NAMALWA (cell line): Measurements from ENCODE around the gene FLNA.

Experiments used
- DNase-seq: peaks from one replicate; pipeline ENCODE4 v3.0.0-alpha.2; 2015; ENCODE audit warnings: low spot score

Gene FLNA

GRCh38 chrX:154378059-154378798, 3.8 kb upstream of the FLNA start:
- no peak for DNase-seq

GRCh38 chrX:154376774-154377173, 2.3 kb upstream of the FLNA start:
- no peak for DNase-seq

- no peak for DNase-seq
These were observed 696 bp upstream of the FLNA start for GRCh38 chrX:154375156-154375504.

- no peak for DNase-seq
These were observed 811 bp downstream of the FLNA start for GRCh38 chrX:154373340-154374306.

GRCh38 chrX:154372612-154373022, 1.8 kb downstream of the FLNA start:
- DNase-seq, result peak; percentile 20

- DNase-seq, result no peak
These were observed 2.6 kb downstream of the FLNA start for GRCh38 chrX:154371789-154372300.

- DNase-seq, result peak; percentile 92
These were observed 3.2 kb downstream of the FLNA start for GRCh38 chrX:154371017-154371788.

- no peak for DNase-seq
These were observed 4.0 kb downstream of the FLNA start for GRCh38 chrX:154370300-154371016.

- peak; percentile 39 for DNase-seq
These were observed 4.8 kb downstream of the FLNA start for GRCh38 chrX:154369449-154370299.

- peak; percentile 49 for DNase-seq
These were observed 5.6 kb downstream of the FLNA start for GRCh38 chrX:154368630-154369448.

GRCh38 chrX:154367474-154368308, 6.7 kb downstream of the FLNA start:
- DNase-seq, result no peak

- DNase-seq, result no peak
These were observed 7.8 kb downstream of the FLNA start for GRCh38 chrX:154366666-154367055.

- no peak for DNase-seq
These were observed 8.3 kb downstream of the FLNA start for GRCh38 chrX:154365997-154366665.

GRCh38 chrX:154365052-154365600, 9.3 kb downstream of the FLNA start:
- no peak for DNase-seq

GRCh38 chrX:154363706-154364439, 10.6 kb downstream of the FLNA start:
- no peak for DNase-seq

- DNase-seq, result no peak
These were observed 12.2 kb downstream of the FLNA start for GRCh38 chrX:154362085-154362742.
